IMR-90 (cell line): Measurements from ENCODE around the gene C17orf107. TPM values are rescaled to one million over a fixed set of nuclear protein-coding genes. Genes with fewer than 3 reads are reported as not detected.

Source experiments
- ATAC-seq: fragments of 200-7000 bp; cut with Tn5 transposase; 2 replicates; pipeline ENCODE4 v1.9.1; 2020; ENCODE audit warnings: low read depth, mild to moderate bottlenecking, moderate library complexity
- BruUV-seq: library from RNA; stranded (reverse); fragments of 400-500 nt; replicated peaks from 2 replicates; lab custom pipeline; 2021; lab: Mats Ljungman, UMichigan
- CTCF ChIA-PET: fragments of 300-600 bp; formaldehyde crosslinking; extraction: SDS; loops from one replicate; lab custom pipeline; 2021; ENCODE audit warnings: antibody characterized with exemption; lab: Yijun Ruan, JAX
- POLR2A ChIA-PET: fragments of 300-600 bp; sonication (Branson Sonifier 250); formaldehyde crosslinking; loops from one replicate; lab custom pipeline; 2022; ENCODE audit warnings: antibody characterized with exemption; ENCODE audit not compliant: unreplicated experiment; lab: Charles Lee
- DNase-seq: peaks from one replicate; pipeline ENCODE4 v3.0.0; 2013
- H2AFZ ChIP-seq: replicated peaks from 2 replicates; pipeline ENCODE3; 2013; ENCODE audit warnings: low read length, mild to moderate bottlenecking; ENCODE audit not compliant: poor library complexity
- H2AK5ac ChIP-seq: 2 replicates; pipeline ENCODE4 v1.6.1; 2013; ENCODE audit warnings: low read depth, low read length, inconsistent platforms
- H2AK9ac ChIP-seq: replicated peaks from 2 replicates; pipeline ENCODE3; 2013; ENCODE audit warnings: mild to moderate bottlenecking, low read depth, low read length, moderate library complexity; ENCODE audit not compliant: poor library complexity
- H2BK120ac ChIP-seq: 2 replicates; pipeline ENCODE4 v1.6.1; 2013; ENCODE audit warnings: low read depth, low read length, inconsistent platforms
- H2BK15ac ChIP-seq: 3 replicates; pipeline ENCODE4 v1.6.1; 2013; ENCODE audit warnings: low read depth, low read length, inconsistent platforms
- H2BK20ac ChIP-seq: 2 replicates; pipeline ENCODE4 v1.6.1; 2013; ENCODE audit warnings: low read depth, mild to moderate bottlenecking, inconsistent platforms, low read length, moderate library complexity
- H2BK5ac ChIP-seq: 2 replicates; pipeline ENCODE4 v1.6.1; 2013; ENCODE audit warnings: mild to moderate bottlenecking, low read depth, low read length, inconsistent platforms; ENCODE audit not compliant: poor library complexity, severe bottlenecking
- H3K14ac ChIP-seq: replicated peaks from 2 replicates; pipeline ENCODE4 v1.6.1; 2013; ENCODE audit warnings: low read depth, low read length, inconsistent platforms
- H3K18ac ChIP-seq: 2 replicates; pipeline ENCODE4 v1.6.1; 2013; ENCODE audit warnings: low read depth, low read length, control low read depth
- H3K23ac ChIP-seq: 2 replicates; pipeline ENCODE4 v1.6.1; 2013; ENCODE audit warnings: low read depth, low read length, inconsistent platforms
- H3K27ac ChIP-seq: 2 replicates; pipeline ENCODE4 v1.5.1; 2013; ENCODE audit warnings: mild to moderate bottlenecking, control low read depth, low read length; ENCODE audit not compliant: insufficient read depth
- H3K27me3 ChIP-seq: 2 replicates; pipeline ENCODE4 v1.6.1; 2013; ENCODE audit warnings: low read length; ENCODE audit not compliant: control insufficient read depth, insufficient read depth
- H3K36me3 ChIP-seq: 2 replicates; pipeline ENCODE4 v1.6.1; 2013; ENCODE audit warnings: low read length, mixed read lengths; ENCODE audit not compliant: control insufficient read depth, insufficient read depth
- H3K4ac ChIP-seq: 2 replicates; pipeline ENCODE4 v1.6.1; 2013; ENCODE audit warnings: low read depth, low read length, inconsistent platforms
- H3K4me1 ChIP-seq: 2 replicates; pipeline ENCODE4 v1.6.1; 2013; ENCODE audit warnings: low read length, mixed read lengths; ENCODE audit not compliant: control insufficient read depth, insufficient read depth
- H3K4me2 ChIP-seq: 2 replicates; pipeline ENCODE4 v1.6.1; 2013; ENCODE audit warnings: low read depth, mild to moderate bottlenecking, control low read depth, low read length, moderate library complexity
- H3K4me3 ChIP-seq: 2 replicates; pipeline ENCODE4 v1.5.1; 2013; ENCODE audit warnings: low read depth, mild to moderate bottlenecking, control low read depth, low read length, moderate library complexity; ENCODE audit not compliant: insufficient read depth
- H3K56ac ChIP-seq: 2 replicates; pipeline ENCODE4 v1.6.1; 2013; ENCODE audit warnings: low read length, inconsistent platforms; ENCODE audit not compliant: insufficient read depth; ENCODE audit errors: extremely low read depth
- H3K79me1 ChIP-seq, 2 experiments: 2 replicates each; pipeline ENCODE4 v1.6.1; 2013; ENCODE audit warnings: low read length in 2 of 2, inconsistent platforms in 1 of 2, low read depth in 1 of 2
- H3K9ac ChIP-seq: 2 replicates; pipeline ENCODE4 v1.6.1; 2013; ENCODE audit warnings: low read depth, low read length, control low read depth
- H3K9me1 ChIP-seq: 2 replicates; pipeline ENCODE4 v1.6.1; 2013; ENCODE audit warnings: low read length, inconsistent platforms; ENCODE audit not compliant: insufficient read depth
- H3K9me3 ChIP-seq: 2 replicates; pipeline ENCODE4 v1.6.1; 2013; ENCODE audit warnings: low read length; ENCODE audit not compliant: control insufficient read depth, insufficient read depth
- H4K20me1 ChIP-seq: 2 replicates; pipeline ENCODE4 v1.6.1; 2013; ENCODE audit warnings: low read length, inconsistent platforms; ENCODE audit not compliant: insufficient read depth
- H4K5ac ChIP-seq: 2 replicates; pipeline ENCODE4 v1.6.1; 2013; ENCODE audit warnings: mild to moderate bottlenecking, low read depth, low read length, control low read depth
- H4K8ac ChIP-seq, 2 experiments: 2 replicates each; pipeline ENCODE4 v1.6.1; 2013; ENCODE audit warnings: low read depth in 2 of 2, low read length in 2 of 2, control low read depth in 1 of 2, inconsistent platforms in 1 of 2
- H4K91ac ChIP-seq: 2 replicates; pipeline ENCODE4 v1.6.1; 2013; ENCODE audit warnings: low read depth, low read length, inconsistent platforms; ENCODE audit not compliant: insufficient read depth
- BHLHE40 ChIP-seq: fragments of 150-350 bp; IDR thresholded peaks from 2 replicates; pipeline ENCODE4 v1.6.1; 2016; ENCODE audit warnings: mild to moderate bottlenecking, low read depth, low read length
- CEBPB ChIP-seq: IDR thresholded peaks from 2 replicates; pipeline ENCODE4 v1.6.1; 2012; ENCODE audit warnings: low read depth, low read length, improper control_type of control experiment
- CHD1 ChIP-seq: IDR thresholded peaks from 2 replicates; pipeline ENCODE4 v1.6.1; 2012; ENCODE audit warnings: low read depth, low read length, improper control_type of control experiment
- CTCF ChIP-seq: conservative IDR thresholded peaks from 2 replicates; pipeline ENCODE4 v1.5.1; 2012; ENCODE audit warnings: mild to moderate bottlenecking, low read depth, low read length, improper control_type of control experiment
- ELK1 ChIP-seq: fragments of 150-350 bp; IDR thresholded peaks from 2 replicates; pipeline ENCODE4 v1.6.1; 2016; ENCODE audit warnings: low read depth, mild to moderate bottlenecking, low read length, moderate library complexity, borderline replicate concordance
- FOS ChIP-seq: fragments of 150-350 bp; IDR thresholded peaks from 2 replicates; pipeline ENCODE4 v1.6.1; 2016; ENCODE audit warnings: low read depth, low read length
- MAFK ChIP-seq: IDR thresholded peaks from 2 replicates; pipeline ENCODE4 v1.6.1; 2012; ENCODE audit warnings: low read depth, low read length, improper control_type of control experiment
- MAZ ChIP-seq: IDR thresholded peaks from 2 replicates; pipeline ENCODE4 v1.6.1; 2012; ENCODE audit warnings: low read depth, mild to moderate bottlenecking, low read length, improper control_type of control experiment, moderate library complexity, borderline replicate concordance
- MXI1 ChIP-seq: IDR thresholded peaks from 2 replicates; pipeline ENCODE4 v1.6.1; 2012; ENCODE audit warnings: low read depth, mild to moderate bottlenecking, low read length, moderate library complexity, borderline replicate concordance
- NFE2L2 ChIP-seq: fragments of 150-350 bp; IDR thresholded peaks from 2 replicates; pipeline ENCODE4 v1.6.1; 2016; ENCODE audit warnings: low read depth, mild to moderate bottlenecking, low read length
- POLR2A ChIP-seq: IDR thresholded peaks from 2 replicates; pipeline ENCODE4 v1.6.1; 2012; ENCODE audit warnings: mild to moderate bottlenecking, low read depth, low read length
- RAD21 ChIP-seq: IDR thresholded peaks from 2 replicates; pipeline ENCODE4 v1.6.1; 2012; ENCODE audit warnings: low read length, improper control_type of control experiment
- RFX5 ChIP-seq: IDR thresholded peaks from 2 replicates; pipeline ENCODE4 v1.8.0; 2012; ENCODE audit warnings: low read depth, mild to moderate bottlenecking, low read length, moderate library complexity
- SMC3 ChIP-seq: fragments of 150-350 bp; IDR thresholded peaks from 2 replicates; pipeline ENCODE4 v1.6.1; 2016; ENCODE audit warnings: low read depth, mild to moderate bottlenecking, antibody characterized with exemption, low read length, moderate library complexity
- WGBS, 2 experiments: methylation state at CpG; one replicate each; pipeline versions ENCODE4 v1.1.5 to v1.1.7; 2013; ENCODE audit warnings: missing lambda C conversion rate in 2 of 2; ENCODE audit not compliant: insufficient read length in 1 of 2; ENCODE audit errors: extremely low coverage in 2 of 2; 5-methylcytosine and 5-hydroxymethylcytosine counted together
- dilution Hi-C: fragments of 300-500 bp; cut with HindIII; formaldehyde crosslinking; loops from one replicate; pipeline ENCODE4 v1.14.3; 2018; ENCODE audit warnings: low sequenced_read_pairs; ENCODE audit not compliant: unreplicated experiment
- in situ Hi-C: fragments of 300-500 bp; cut with MboI; formaldehyde crosslinking; loops from 3 replicates; pipeline ENCODE4 v1.14.3; 2019; ENCODE audit warnings: low sequenced_read_pairs, inconsistent platforms, mixed read lengths
- intact Hi-C: fragments of 100-400 bp; cut with micrococcal nuclease; formaldehyde crosslinking; loops from 2 replicates; pipeline ENCODE4 v1.10.0; 2022
- polyA plus RNA-seq, 3 experiments: library from polyadenylated mRNA; depleted of rRNA; stranded (reverse); fragments of >200 nt; gene quantifications; 2 replicates each; pipeline ENCODE4 v1.2.3, GENCODE V29; 2012; ENCODE audit warnings: low replicate concordance in 1 of 3
- total RNA-seq: library from RNA; depleted of rRNA; stranded (reverse); fragments of >200 nt; gene quantifications from 2 replicates; pipeline ENCODE4 v1.2.3, GENCODE V29; 2012
- TF ChIP-seq, protein P1 (sequence below): fragments of 150-350 bp; IDR thresholded peaks from 2 replicates; pipeline ENCODE4 v1.6.1; 2017; ENCODE audit warnings: mild to moderate bottlenecking, antibody characterized with exemption, low read length, low read depth

The C17orf107 gene
- total and polyA plus RNA-seq, 2 of the 4 experiments (the other 2 are of a cell fraction) = 0.54 to 0.82 TPM

DNA sequence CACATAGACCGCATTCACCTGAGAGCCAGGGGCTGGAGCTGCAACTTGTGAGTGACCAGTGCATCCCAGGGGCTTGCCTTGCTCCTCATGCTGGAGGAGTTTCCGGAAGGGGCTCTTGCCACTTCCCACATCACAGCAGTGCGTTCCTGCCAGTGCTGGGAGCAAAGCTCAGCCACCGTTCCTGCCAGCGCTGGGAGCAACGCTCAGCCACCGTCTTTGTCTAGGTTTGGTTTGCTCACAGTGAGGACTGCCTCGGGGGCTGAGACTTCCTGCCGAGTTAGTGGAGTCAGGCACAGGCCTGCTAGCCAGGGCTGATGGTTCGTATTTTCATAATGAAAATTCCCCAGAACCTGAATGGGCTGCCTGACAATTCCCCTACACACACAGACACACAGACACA is 9.0 kb downstream of the C17orf107 start:
- Histone ChIP-seq H3K79me1 (no peaks in the 10 kb centered on the region), H3K18ac (no peak overlapping the region), H3K23ac (no peak overlapping the region), H3K36me3 (no peaks in the 10 kb centered on the region), H3K4ac (peak overlapping the region; percentile 71), H3K9me3 (no peaks in the 10 kb centered on the region), H4K20me1 (no peaks in the 10 kb centered on the region; the same call in 1 of the 2 replicates), H3K9ac (no peak overlapping the region), H2BK120ac (no peak overlapping the region), H3K4me3 (no peak overlapping the region), H3K56ac (no peak overlapping the region), H3K9me1 (peaks cover 2% of the 10 kb centered on the region; the same call in 1 of the 2 replicates), H3K4me1 (peaks cover 3% of the 10 kb centered on the region), H2BK15ac (no peak overlapping the region; the same call in 2 of the 3 replicates), H3K14ac (no peak overlapping the region), H4K91ac (no peak overlapping the region), H4K8ac (peak overlapping the region; percentile 92 to 97; a peak in 2 of 4 replicates), H3K4me2 (no peak overlapping the region), H3K27me3 (peaks cover 2% of the 10 kb centered on the region; the same call in 1 of the 2 replicates), H4K5ac (no peak overlapping the region; the same call in 1 of the 2 replicates), H3K27ac (no peak overlapping the region), H2AK9ac (no peak overlapping the region), H2AK5ac (peak overlapping the region; percentile 88; the same call in 1 of the 2 replicates), H2BK5ac (peak overlapping the region; percentile 53), H2AFZ (peak overlapping the region; percentile 88), H2BK20ac (no peak overlapping the region)
- no TSS peak for BruUV-seq
- ChIA-PET CTCF (interaction anchor here (0.6 to 1.7 kb wide), 9 partner anchors 11 to 766 kb away, joined by 3 to 15 read pairs (median 3); partner anchors contain the start of genes SPAG7 and ZZEF1), POLR2A (interaction anchor here (1.0 to 1.2 kb wide), 2 partner anchors 12 to 32 kb away, joined by 3 read pairs; partner anchors contain the start of genes RNF167 and SLC25A11)
- dilution Hi-C loops = no loop called here
- intact Hi-C loops = loop anchor here (5.0 kb wide), 1 partner anchor 59 kb away; the partner anchor contains the start of gene SPAG7
- no peak for TF ChIP-seq SMC3
- TF ChIP-seq MXI1 = no peak
- no peak for TF ChIP-seq RFX5
- TF ChIP-seq CHD1 = no peak
- TF ChIP-seq BHLHE40 = no peak
- TF ChIP-seq ELK1 = no peak
- no peak for TF ChIP-seq NFE2L2
- no peak for TF ChIP-seq POLR2A
- TF ChIP-seq MAFK = no peak
- TF ChIP-seq MAZ = no peak
- no peak for TF ChIP-seq CEBPB
- TF ChIP-seq FOS = no peak
- TF ChIP-seq CTCF = no peak
- TF ChIP-seq RAD21 = no peak
- TF ChIP-seq, protein P1, sequence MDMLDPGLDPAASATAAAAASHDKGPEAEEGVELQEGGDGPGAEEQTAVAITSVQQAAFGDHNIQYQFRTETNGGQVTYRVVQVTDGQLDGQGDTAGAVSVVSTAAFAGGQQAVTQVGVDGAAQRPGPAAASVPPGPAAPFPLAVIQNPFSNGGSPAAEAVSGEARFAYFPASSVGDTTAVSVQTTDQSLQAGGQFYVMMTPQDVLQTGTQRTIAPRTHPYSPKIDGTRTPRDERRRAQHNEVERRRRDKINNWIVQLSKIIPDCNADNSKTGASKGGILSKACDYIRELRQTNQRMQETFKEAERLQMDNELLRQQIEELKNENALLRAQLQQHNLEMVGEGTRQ = no peak
- in situ Hi-C loops = no loop called here
- DNase-seq = no peak
- ATAC-seq = no peak
- WGBS, 2 experiments = 39% methylated on average over 7 of the region's 10 CpGs; no CpG with 5 or more reads in 1 of the 2 experiments
